Renal pelvis (tissue), 4 donors: ENCODE results near the gene SLC25A21. TPM values are rescaled to one million over a fixed set of nuclear protein-coding genes. Genes with fewer than 3 reads are reported as not detected.
"Not testable (repeated sequence)": the region's sequence is repeated elsewhere in the genome, so short reads cannot be mapped to it uniquely, and the experiment has no call there.

Source experiments
- DNase-seq: peaks from one replicate; pipeline ENCODE4 v3.0.0-alpha.2; 2013
- polyA plus RNA-seq, 3 donors: library from polyadenylated mRNA; unstranded; fragments of 120-200 nt; gene quantifications; one replicate each; pipeline ENCODE4 v1.2.1, GENCODE V29; 2013; ENCODE audit not compliant: insufficient read length in 3 of 3

SLC25A21 gene
- polyA plus RNA-seq, 3 donors: 3.3 to 4.3 (median 3.3) TPM

GRCh38 chr14:36716614-36717184 is 455.7 kb downstream of the SLC25A21 start:
- no peak for DNase-seq

DNA sequence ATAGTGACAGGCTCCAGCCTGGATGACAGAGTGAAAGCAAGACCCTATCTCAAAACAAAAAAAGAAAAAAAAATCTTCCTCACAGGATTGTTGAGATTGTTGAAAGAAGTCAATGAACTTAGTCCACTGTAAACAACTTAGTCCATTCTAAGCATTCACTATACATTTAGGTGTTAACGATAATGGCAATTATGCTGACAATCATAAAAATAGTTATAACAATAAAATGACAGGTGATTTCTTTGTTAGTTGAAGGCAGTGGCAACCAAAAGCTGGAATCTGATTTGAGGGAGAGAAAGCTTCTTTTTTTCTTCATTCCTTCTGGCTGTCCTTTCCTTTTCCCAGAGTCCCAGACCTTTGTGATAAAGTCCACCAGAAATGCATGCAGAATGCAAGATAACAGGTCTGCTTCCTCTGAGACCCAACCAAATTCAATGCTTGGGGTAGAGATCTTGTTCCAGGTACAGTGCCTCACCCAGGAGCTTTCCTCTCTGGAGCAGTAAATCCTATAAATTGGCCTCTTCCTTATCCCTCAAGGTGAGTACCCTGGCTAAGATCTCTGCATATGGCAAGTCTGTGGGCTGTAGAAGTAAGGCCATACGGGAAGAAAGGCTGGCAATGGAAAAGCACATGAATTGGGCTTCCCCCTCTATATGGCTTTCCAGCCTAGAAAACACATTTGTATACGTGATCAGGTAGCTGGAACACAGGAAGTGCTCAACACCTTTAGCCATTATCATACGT is 458.3 kb downstream of the SLC25A21 start:
- DNase-seq: no peak

DNA sequence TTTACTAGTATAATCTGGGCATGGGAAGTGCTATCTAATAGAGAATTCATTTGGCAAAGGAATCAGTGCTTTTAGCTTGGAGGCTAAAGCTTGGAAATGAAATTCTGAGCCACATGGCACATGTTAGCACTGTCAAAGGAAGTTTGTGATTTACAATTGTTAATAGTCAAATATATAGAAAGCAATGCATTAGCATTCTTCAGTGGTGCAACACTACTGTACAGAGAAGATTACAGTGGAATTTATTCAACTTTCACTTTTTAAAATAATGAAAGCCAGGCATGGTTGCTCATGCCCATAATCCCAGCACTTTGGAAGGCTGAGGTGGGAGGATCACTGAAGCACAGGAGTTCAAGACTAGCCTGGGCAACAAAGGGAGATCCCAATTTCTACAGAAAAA is 464.8 kb downstream of the SLC25A21 start:
- DNase-seq: no peak

DNA sequence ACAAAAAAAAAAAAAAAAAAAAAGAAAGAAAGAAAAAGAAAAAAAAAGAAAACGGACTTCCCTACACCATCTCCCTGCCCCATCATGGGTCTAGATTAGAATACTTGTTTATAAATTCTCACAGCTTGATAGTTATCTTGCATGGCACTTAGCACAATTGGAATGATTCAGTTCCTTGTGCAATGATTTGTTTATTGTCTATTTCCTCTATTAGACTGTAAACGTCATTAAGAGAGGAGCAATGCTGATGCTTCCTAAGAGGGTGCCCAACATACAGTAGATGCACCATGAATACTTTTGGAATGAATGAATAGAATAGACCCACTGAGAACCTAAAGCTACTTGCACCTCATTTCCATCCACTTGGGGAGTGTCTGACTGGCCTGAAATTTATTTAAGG is 469.9 kb downstream of the SLC25A21 start:
- DNase-seq: no peak

- DNase-seq: no peak
Observed at GRCh38 chr14:36701132-36701531, 471.3 kb downstream of the SLC25A21 start.

- DNase-seq: no peak
Observed at GRCh38 chr14:36700651-36701050, 471.8 kb downstream of the SLC25A21 start.

DNA sequence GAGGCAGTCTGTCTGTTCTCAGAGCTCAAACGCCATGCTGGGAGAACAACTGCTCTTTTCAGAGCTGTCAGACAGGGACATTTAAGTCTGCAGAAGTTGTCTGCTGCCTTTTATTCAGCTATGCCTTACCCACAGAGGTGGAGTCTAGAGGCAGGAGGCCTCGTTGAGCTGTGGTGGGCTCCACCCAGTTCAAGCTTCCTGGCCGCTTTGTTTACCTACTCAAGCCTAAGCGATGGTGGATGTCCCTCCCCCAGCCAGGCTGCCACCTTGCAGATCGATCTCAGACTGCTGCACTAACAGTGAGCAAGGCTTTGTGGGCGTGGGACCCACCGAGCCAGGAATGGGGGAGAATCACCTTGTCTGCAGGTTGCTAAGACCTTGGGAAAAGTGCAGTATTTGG is 473.0 kb downstream of the SLC25A21 start:
- DNase-seq: not testable (repeated sequence)

DNA sequence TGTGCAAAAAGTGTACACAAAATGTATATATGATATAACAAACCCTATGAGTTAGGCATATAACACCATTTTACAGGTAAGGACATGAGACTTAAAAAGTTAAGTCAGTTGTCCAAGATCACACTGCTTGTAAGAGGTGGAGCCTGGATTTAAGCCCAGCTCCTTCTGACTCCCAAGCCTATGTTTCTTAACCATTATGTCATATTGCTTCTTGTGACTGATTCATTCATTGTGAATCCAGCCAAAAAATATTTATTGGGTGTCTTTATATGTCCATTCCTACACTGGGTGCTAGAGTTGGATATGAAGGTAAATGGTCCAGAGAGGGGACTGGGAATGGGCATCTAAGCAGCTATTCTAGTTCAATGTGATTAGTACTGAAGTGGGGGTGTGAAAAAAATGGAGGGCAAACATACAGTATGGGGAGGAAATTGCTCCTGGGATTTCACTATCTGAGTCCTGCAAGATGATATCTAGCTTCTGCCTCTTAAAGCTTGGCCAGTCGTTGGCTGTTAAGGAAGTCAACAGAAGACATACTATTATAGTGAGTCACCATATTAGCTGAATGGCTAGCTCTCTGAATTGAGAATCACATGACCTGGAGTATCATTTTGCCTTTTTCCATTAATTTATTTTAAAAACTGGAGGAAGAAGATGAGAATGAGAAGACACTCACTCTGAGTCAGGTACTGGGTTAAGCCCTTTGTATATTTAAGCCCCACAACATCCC is 481.9 kb downstream of the SLC25A21 start:
- no peak for DNase-seq

GRCh38 chr14:36684946-36685345 is 487.5 kb downstream of the SLC25A21 start:
- no peak for DNase-seq

DNA sequence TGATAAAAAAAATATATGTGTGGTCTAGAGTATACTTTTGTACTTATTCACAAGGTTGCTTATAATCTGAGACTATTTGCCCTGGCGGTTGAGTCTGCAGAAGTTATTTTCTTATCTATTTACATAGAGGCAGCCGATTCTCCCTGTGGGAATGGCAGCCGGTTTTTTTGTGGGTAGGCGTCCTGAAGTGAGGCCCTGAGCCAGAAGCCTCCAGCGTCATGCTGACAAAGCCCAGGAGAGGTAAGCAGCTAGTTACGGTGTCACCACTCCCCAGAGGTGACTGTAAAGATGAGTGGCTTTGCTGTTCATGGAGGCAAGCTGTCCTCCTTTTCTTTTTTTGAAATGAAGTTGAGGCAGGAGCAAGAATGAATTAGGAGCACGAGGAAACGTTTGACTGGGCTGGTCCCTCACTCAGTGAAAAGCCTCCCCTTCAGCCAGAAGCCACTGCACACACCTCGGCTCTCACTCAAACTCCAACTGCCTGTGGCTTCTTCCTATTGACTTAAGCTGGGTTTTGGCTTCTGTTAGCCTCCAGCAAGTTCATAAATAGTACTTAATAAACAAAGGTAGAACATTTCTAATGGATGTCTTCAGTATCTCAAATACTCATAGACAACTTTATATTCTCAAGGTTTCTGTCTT is 489.2 kb downstream of the SLC25A21 start:
- DNase-seq: no peak

DNA sequence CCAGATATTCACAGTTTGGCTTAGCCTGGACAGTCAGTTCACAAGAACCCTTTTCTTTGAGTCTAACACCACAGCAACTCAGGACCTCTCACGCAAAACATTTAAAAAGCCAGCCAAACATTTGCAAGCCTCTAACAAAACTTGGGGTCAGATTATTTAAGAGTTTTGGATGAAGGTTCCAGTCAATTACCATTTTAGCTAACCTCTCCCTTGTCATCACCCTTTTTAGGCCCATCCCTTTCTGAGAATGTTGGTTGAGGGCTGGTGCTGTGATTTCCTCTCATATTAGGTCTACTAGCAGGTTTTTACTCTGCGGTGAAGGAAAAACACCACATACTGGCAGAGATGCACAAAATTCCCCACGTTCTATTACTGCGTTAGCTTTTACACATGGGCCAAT is 490.1 kb downstream of the SLC25A21 start:
- no peak for DNase-seq

- DNase-seq: no peak
Observed at GRCh38 chr14:36676236-36676635, 496.2 kb downstream of the SLC25A21 start.

DNA sequence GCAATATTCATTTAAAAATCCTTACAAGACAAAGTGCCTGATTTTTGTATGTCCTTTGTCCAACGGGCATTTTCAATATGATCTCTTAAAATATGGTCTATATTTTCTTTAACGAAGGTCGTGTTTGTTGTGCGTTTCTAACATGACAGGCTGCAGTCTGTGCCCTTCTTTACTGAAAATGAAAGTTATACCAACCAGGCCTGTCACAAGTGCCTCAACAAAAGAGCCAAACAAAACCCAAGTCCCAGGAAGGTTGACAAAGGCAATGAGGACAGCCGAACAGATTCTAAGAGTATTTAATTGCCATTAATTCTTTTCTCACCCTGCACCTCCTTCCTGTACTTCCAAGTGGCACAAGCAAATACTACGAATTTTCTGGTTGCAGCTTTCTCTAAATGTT is 496.8 kb downstream of the SLC25A21 start:
- no peak for DNase-seq

GRCh38 chr14:36674659-36675058 is 497.7 kb downstream of the SLC25A21 start:
- no peak for DNase-seq

GRCh38 chr14:36672095-36672494 is 500.3 kb downstream of the SLC25A21 start:
- no peak for DNase-seq

DNA sequence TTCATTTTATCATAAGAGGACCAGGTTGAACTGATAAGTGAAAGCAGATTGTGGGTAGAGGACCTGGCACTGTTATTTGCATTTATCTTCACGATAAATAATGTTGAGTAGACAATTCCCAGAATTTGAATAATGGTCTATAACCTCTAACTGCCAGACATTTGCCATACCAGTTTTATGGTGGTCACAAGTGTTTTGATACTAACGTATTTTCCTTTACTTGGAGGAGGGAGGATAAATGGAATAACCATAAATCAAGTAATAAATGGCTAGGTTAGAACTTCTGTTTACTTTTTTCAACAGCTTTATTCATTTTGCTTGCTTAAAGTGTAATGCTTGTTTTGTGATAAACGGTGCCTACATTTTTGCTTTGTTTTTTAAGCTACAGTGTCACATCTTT is 501.3 kb downstream of the SLC25A21 start:
- no peak for DNase-seq

DNA sequence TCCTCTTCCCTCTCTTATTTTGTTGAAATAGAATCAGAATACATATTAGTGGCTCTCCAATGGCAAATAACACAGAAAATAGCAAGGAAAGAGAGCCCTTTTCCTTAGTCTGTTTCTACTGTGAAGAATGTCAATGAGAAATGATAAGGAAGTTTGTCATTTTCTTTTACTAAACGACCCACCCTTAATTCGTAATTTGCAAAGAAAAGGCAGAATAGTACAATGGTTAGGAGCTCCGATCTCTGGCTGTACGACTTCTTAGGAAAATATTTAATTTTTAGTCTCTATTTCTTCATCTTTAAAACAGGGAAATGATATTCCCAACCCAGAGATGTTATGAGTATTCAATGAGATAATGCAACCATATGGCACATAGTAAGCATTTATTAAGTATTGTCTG is 504.7 kb downstream of the SLC25A21 start:
- no peak for DNase-seq

- no peak for DNase-seq
Observed at GRCh38 chr14:36666416-36667206, 505.8 kb downstream of the SLC25A21 start.

DNA sequence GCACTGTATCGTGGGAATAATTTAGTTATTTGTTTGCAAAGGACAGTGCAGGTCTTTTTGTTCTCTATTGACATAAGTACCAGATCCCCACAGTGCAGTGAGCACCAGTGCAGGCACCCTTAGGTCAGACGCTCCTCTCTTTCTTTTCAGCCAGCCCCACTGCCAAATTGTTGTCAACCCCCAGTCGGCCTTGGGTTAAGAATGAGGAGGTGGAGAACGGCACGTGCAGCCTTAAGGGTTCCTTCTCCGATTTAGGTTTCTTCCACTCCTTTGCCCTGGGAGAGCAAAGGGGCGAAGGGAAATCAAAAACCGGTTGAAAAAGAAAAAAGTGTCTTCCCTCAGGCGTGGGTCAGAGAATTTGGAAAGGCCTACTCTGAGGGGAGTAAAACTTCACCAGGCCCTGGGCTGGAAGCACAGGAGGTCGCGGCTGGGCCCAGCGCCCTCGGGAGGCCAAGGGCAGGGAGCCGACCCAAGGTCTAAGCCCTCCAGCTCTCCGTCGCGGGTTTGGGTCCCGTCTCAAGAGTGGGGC is 506.5 kb downstream of the SLC25A21 start:
- DNase-seq: no peak

DNA sequence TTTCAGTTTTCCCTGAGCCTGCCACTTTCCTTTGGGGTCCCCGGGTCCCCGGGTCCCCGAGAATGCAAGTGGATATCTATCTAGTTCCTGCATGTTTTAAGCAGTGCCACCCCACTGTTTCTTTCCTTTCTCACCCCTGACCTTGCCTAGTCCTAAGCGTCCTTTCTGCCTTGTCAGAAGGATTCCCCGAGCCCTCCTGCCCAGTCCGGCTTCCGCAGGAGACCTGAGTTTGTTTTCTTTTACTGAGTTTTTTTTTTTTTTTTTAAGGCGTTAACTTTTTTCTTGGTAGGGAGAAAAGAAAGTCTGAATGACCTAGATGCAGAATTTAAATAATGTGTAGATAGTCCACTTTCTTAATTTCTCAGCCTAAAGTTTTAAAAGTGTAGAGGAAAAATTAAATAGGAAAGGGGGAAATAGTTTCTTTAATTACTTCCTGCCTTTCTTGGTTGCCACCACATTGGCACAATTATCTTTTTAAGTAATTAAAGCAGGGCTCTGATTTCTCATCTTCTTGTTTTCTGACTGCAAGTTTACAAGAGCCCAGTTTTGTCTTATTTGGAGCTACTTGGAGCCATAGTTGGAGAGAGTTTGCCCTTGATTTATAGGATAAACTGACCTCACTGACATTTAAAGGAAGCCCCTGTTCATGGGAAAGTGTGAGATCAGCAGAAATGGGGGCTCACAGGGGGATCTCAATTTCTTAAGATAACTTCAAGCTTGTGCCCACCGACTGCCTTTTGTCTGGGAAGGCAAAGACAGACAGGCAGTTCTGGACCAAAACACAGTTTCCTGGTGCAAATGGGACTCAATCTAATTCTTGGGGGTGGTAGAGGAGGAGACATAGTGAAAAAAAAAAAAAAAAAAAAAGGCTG is 507.8 kb downstream of the SLC25A21 start:
- no peak for DNase-seq
